Mammary epithelial cell (primary cell): ENCODE data around the gene ELL2.

Experiments used
- EZH2 ChIP-seq: IDR thresholded peaks from 2 replicates; pipeline ENCODE4 v1.6.1; 2012; ENCODE audit warnings: low read length, inconsistent platforms, borderline replicate concordance
- TF ChIP-seq, protein P1 (sequence below), 2 donors: IDR thresholded peaks in 1 of 2; conservative IDR thresholded peaks in 1 of 2; 2 replicates each; pipeline ENCODE4 v1.5.1; 2011 to 2012; ENCODE audit warnings: inconsistent platforms in 2 of 2, low read length in 2 of 2, mild to moderate bottlenecking in 2 of 2, control low read depth in 1 of 2, low read depth in 1 of 2; ENCODE audit not compliant: insufficient read depth in 1 of 2; ENCODE audit errors: extremely low read depth in 1 of 2

DNA sequence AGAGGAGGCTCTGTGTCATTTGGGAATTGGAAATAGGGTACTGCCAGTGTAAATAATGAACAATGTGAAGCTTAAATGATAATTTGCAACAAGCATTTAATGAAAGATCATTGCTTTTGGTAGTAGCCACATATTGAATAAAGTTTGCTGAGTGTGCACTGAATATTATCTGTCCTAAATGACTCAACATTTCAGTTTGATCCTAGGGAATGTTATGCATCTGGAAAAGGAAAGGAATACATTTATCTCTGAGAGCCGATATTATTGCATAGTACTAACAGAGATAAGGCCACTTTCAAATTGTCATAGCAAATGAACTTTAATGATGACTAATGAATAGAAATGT lies 8.7 kb upstream of the ELL2 start:
- TF ChIP-seq, protein P1, sequence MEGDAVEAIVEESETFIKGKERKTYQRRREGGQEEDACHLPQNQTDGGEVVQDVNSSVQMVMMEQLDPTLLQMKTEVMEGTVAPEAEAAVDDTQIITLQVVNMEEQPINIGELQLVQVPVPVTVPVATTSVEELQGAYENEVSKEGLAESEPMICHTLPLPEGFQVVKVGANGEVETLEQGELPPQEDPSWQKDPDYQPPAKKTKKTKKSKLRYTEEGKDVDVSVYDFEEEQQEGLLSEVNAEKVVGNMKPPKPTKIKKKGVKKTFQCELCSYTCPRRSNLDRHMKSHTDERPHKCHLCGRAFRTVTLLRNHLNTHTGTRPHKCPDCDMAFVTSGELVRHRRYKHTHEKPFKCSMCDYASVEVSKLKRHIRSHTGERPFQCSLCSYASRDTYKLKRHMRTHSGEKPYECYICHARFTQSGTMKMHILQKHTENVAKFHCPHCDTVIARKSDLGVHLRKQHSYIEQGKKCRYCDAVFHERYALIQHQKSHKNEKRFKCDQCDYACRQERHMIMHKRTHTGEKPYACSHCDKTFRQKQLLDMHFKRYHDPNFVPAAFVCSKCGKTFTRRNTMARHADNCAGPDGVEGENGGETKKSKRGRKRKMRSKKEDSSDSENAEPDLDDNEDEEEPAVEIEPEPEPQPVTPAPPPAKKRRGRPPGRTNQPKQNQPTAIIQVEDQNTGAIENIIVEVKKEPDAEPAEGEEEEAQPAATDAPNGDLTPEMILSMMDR (conservative IDR thresholded peaks at IDR 0.05 in 1 of 2, IDR thresholded peaks at IDR 0.05 in 1 of 2; ENCODE audit: extremely low read depth in 1 of 2, insufficient read depth in 1 of 2, low read depth in 1 of 2, low read length in 2 of 2) = no peak
- no peak for TF ChIP-seq EZH2
